ENCODE data around the gene CCDC91.

DNA sequence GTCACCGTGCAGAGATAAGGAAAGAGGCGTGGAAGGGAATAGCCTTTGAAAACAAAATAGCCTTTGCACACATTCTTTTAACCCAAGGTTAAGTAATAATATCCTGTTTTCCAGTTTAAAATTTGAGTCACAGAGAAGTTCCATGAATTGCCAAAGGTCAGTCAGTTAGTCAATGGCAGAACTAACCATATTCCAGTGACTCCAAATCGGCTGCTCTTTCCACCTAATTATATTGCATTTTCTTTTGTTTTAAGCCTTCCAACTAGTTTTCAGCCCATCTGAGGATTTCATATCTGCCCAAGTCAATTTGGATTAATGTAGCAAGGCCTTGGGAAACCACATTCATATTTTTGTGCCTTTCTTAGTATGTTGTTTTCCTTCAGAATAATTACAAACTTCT, 373.0 kb downstream of the CCDC91 start:
- TF ChIP-seq, protein P1, sequence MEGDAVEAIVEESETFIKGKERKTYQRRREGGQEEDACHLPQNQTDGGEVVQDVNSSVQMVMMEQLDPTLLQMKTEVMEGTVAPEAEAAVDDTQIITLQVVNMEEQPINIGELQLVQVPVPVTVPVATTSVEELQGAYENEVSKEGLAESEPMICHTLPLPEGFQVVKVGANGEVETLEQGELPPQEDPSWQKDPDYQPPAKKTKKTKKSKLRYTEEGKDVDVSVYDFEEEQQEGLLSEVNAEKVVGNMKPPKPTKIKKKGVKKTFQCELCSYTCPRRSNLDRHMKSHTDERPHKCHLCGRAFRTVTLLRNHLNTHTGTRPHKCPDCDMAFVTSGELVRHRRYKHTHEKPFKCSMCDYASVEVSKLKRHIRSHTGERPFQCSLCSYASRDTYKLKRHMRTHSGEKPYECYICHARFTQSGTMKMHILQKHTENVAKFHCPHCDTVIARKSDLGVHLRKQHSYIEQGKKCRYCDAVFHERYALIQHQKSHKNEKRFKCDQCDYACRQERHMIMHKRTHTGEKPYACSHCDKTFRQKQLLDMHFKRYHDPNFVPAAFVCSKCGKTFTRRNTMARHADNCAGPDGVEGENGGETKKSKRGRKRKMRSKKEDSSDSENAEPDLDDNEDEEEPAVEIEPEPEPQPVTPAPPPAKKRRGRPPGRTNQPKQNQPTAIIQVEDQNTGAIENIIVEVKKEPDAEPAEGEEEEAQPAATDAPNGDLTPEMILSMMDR (IDR thresholded peaks at IDR 0.05; ENCODE audit: insufficient read depth, low read length), result no peak
- TF ChIP-seq GABPA (IDR thresholded peaks at IDR 0.05; ENCODE audit: low read depth) (no peak), POLR2AphosphoS5 (IDR thresholded peaks at IDR 0.05; ENCODE audit: low read depth) (no peak), SPI1 (IDR thresholded peaks at IDR 0.05; ENCODE audit: borderline replicate concordance, low read depth) (no peak)
- TF ChIP-seq, protein P2, sequence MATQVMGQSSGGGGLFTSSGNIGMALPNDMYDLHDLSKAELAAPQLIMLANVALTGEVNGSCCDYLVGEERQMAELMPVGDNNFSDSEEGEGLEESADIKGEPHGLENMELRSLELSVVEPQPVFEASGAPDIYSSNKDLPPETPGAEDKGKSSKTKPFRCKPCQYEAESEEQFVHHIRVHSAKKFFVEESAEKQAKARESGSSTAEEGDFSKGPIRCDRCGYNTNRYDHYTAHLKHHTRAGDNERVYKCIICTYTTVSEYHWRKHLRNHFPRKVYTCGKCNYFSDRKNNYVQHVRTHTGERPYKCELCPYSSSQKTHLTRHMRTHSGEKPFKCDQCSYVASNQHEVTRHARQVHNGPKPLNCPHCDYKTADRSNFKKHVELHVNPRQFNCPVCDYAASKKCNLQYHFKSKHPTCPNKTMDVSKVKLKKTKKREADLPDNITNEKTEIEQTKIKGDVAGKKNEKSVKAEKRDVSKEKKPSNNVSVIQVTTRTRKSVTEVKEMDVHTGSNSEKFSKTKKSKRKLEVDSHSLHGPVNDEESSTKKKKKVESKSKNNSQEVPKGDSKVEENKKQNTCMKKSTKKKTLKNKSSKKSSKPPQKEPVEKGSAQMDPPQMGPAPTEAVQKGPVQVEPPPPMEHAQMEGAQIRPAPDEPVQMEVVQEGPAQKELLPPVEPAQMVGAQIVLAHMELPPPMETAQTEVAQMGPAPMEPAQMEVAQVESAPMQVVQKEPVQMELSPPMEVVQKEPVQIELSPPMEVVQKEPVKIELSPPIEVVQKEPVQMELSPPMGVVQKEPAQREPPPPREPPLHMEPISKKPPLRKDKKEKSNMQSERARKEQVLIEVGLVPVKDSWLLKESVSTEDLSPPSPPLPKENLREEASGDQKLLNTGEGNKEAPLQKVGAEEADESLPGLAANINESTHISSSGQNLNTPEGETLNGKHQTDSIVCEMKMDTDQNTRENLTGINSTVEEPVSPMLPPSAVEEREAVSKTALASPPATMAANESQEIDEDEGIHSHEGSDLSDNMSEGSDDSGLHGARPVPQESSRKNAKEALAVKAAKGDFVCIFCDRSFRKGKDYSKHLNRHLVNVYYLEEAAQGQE (IDR thresholded peaks at IDR 0.05; ENCODE audit: insufficient replicate concordance, low read depth), result no peak
